Neural crest cell (in vitro differentiated cells): Measurements from ENCODE around the gene MSL1. TPM values are rescaled to one million over a fixed set of nuclear protein-coding genes. Genes with fewer than 3 reads are reported as not detected.
A peak's percentile ranks its signal among the peaks of the same experiment; 100 is the strongest.

Source experiments
- DNase-seq: peaks from one replicate; pipeline ENCODE4 v3.0.0; 2021; ENCODE audit warnings: low read depth, mixed read lengths, low spot score
- H3K27ac Mint-ChIP-seq: one replicate; pipeline ENCODE4 v1.8.0; 2021; ENCODE audit warnings: mild to moderate bottlenecking, mixed read lengths; ENCODE audit not compliant: unreplicated experiment
- H3K27me3 Mint-ChIP-seq: 2 replicates; pipeline ENCODE4 v1.8.0; 2021; ENCODE audit warnings: low read depth, mild to moderate bottlenecking, mixed read lengths
- H3K36me3 Mint-ChIP-seq: 2 replicates; pipeline ENCODE4 v1.8.0; 2021; ENCODE audit warnings: low read depth, mild to moderate bottlenecking, mixed read lengths
- H3K4me1 Mint-ChIP-seq: 2 replicates; pipeline ENCODE4 v1.8.0; 2021; ENCODE audit warnings: mixed read lengths
- H3K4me3 Mint-ChIP-seq: one replicate; pipeline ENCODE4 v1.8.0; 2021; ENCODE audit warnings: mild to moderate bottlenecking, mixed read lengths
- H3K9me3 Mint-ChIP-seq: 2 replicates; pipeline ENCODE4 v1.8.0; 2021; ENCODE audit warnings: mixed read lengths
- CTCF ChIP-seq: fragments of 200-600 bp; sonication (generic); conservative IDR thresholded peaks from 2 replicates; pipeline ENCODE4 v1.5.0; 2021; ENCODE audit warnings: antibody characterized with exemption, mild to moderate bottlenecking
- total RNA-seq: library from RNA; stranded (reverse); gene quantifications from 2 replicates; pipeline ENCODE4 v1.2.1, GENCODE V29; 2021

Gene MSL1
- total RNA-seq, 1 donor from 2014 or later = 147 TPM

- DNase-seq = no peak
- H3K27ac Mint-ChIP-seq = peak overlapping the region; percentile 16
These were observed 20.2 kb upstream of the MSL1 start for GRCh38 chr17:40101367-40102210.

GRCh38 chr17:40103071-40103661 is 18.6 kb upstream of the MSL1 start:
- Mint-ChIP-seq H3K27me3 (peaks cover 39% of the 10 kb centered on the region), H3K4me1 (peaks cover 57% of the 10 kb centered on the region), H3K36me3 (peaks cover 2% of the 10 kb centered on the region), H3K9me3 (no peaks in the 10 kb centered on the region), H3K27ac (no peak overlapping the region), H3K4me3 (no peak overlapping the region)
- no peak for DNase-seq
- TF ChIP-seq CTCF = no peak

More at GRCh38 chr17:40101367-40102210, 20.2 kb upstream of the MSL1 start:
- peaks cover 29% of the 10 kb centered on the region for H3K27me3 Mint-ChIP-seq
- TF ChIP-seq CTCF = no peak
- peaks cover 41% of the 10 kb centered on the region for H3K4me1 Mint-ChIP-seq
- H3K9me3 Mint-ChIP-seq = no peaks in the 10 kb centered on the region
- H3K4me3 Mint-ChIP-seq = peak overlapping the region; percentile 85
- H3K36me3 Mint-ChIP-seq = peaks cover 2% of the 10 kb centered on the region

GRCh38 chr17:40103688-40104087 is 18.1 kb upstream of the MSL1 start:
- Mint-ChIP-seq H3K4me3 (no peak overlapping the region), H3K27ac (no peak overlapping the region), H3K9me3 (no peaks in the 10 kb centered on the region), H3K27me3 (peaks cover 37% of the 10 kb centered on the region), H3K4me1 (peaks cover 57% of the 10 kb centered on the region), H3K36me3 (no peaks in the 10 kb centered on the region)
- TF ChIP-seq CTCF = no peak
- no peak for DNase-seq

- H3K4me1 Mint-ChIP-seq = peaks cover 53% of the 10 kb centered on the region
- no peak for TF ChIP-seq CTCF
- H3K4me3 Mint-ChIP-seq = peak overlapping the region; percentile 25
- DNase-seq = no peak
- H3K27ac Mint-ChIP-seq = no peak overlapping the region
- no peaks in the 10 kb centered on the region for H3K36me3 Mint-ChIP-seq
- H3K27me3 Mint-ChIP-seq = peaks cover 33% of the 10 kb centered on the region
- H3K9me3 Mint-ChIP-seq = no peaks in the 10 kb centered on the region
These were observed 16.9 kb upstream of the MSL1 start for GRCh38 chr17:40104594-40105486.
